RWPE2 (cell line): ENCODE results near the gene ARHGEF2.
A peak's percentile ranks its signal among the peaks of the same experiment; 100 is the strongest.
"Not testable (repeated sequence)": the region's sequence is repeated elsewhere in the genome, so short reads cannot be mapped to it uniquely, and the experiment has no call there.

Source experiments
- ATAC-seq: fragments of 200-7000 bp; cut with Tn5 transposase; 3 replicates; pipeline ENCODE4 v1.9.1; 2021; ENCODE audit warnings: low read depth
- DNase-seq: peaks from one replicate; pipeline ENCODE4 v3.0.0-alpha.2; 2020; ENCODE audit warnings: low spot score
- H3K27ac ChIP-seq: fragments of 450-650 bp; 2 replicates; pipeline ENCODE4 v1.5.1; 2017; ENCODE audit warnings: mild to moderate bottlenecking; ENCODE audit not compliant: poor library complexity, severe bottlenecking
- H3K27me3 ChIP-seq: fragments of 250-450 bp; sonication (Bioruptor Pico); 2 replicates; pipeline ENCODE4 v1.5.1; 2021; ENCODE audit warnings: mild to moderate bottlenecking, moderate library complexity; ENCODE audit not compliant: insufficient read depth, poor library complexity, severe bottlenecking
- H3K36me3 ChIP-seq: fragments of 250-450 bp; sonication (Bioruptor Pico); 2 replicates; pipeline ENCODE4 v1.5.1; 2020; ENCODE audit warnings: low read depth, mild to moderate bottlenecking, moderate library complexity
- H3K4me1 ChIP-seq: fragments of 250-450 bp; sonication (Bioruptor Pico); 2 replicates; pipeline ENCODE4 v1.5.1; 2021; ENCODE audit warnings: mild to moderate bottlenecking, moderate library complexity; ENCODE audit not compliant: insufficient read depth, poor library complexity, severe bottlenecking
- H3K4me3 ChIP-seq: fragments of 250-450 bp; sonication (Bioruptor Pico); 2 replicates; pipeline ENCODE4 v1.5.1; 2021; ENCODE audit warnings: mild to moderate bottlenecking, moderate library complexity; ENCODE audit not compliant: severe bottlenecking
- H3K9me3 ChIP-seq: fragments of 250-450 bp; sonication (Bioruptor Pico); 2 replicates; pipeline ENCODE4 v1.5.1; 2021; ENCODE audit warnings: mild to moderate bottlenecking, moderate library complexity; ENCODE audit not compliant: severe bottlenecking
- TF ChIP-seq, protein P1 (sequence below): fragments of 450-650 bp; IDR thresholded peaks from one replicate; pipeline ENCODE4 v1.5.1; 2017; ENCODE audit warnings: mild to moderate bottlenecking, moderate library complexity; ENCODE audit not compliant: poor library complexity, severe bottlenecking

ARHGEF2 gene

GRCh38 chr1:155996166-155996565 is 17.8 kb upstream of the ARHGEF2 start:
- Histone ChIP-seq H3K4me1 (peaks cover 3% of the 10 kb centered on the region), H3K36me3 (no peaks in the 10 kb centered on the region), H3K9me3 (no peaks in the 10 kb centered on the region), H3K27ac (no peak overlapping the region), H3K27me3 (no peaks in the 10 kb centered on the region), H3K4me3 (no peak overlapping the region)
- DNase-seq (no peak), ATAC-seq (no peak)
- TF ChIP-seq, protein P1, sequence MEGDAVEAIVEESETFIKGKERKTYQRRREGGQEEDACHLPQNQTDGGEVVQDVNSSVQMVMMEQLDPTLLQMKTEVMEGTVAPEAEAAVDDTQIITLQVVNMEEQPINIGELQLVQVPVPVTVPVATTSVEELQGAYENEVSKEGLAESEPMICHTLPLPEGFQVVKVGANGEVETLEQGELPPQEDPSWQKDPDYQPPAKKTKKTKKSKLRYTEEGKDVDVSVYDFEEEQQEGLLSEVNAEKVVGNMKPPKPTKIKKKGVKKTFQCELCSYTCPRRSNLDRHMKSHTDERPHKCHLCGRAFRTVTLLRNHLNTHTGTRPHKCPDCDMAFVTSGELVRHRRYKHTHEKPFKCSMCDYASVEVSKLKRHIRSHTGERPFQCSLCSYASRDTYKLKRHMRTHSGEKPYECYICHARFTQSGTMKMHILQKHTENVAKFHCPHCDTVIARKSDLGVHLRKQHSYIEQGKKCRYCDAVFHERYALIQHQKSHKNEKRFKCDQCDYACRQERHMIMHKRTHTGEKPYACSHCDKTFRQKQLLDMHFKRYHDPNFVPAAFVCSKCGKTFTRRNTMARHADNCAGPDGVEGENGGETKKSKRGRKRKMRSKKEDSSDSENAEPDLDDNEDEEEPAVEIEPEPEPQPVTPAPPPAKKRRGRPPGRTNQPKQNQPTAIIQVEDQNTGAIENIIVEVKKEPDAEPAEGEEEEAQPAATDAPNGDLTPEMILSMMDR, result no peak

DNA sequence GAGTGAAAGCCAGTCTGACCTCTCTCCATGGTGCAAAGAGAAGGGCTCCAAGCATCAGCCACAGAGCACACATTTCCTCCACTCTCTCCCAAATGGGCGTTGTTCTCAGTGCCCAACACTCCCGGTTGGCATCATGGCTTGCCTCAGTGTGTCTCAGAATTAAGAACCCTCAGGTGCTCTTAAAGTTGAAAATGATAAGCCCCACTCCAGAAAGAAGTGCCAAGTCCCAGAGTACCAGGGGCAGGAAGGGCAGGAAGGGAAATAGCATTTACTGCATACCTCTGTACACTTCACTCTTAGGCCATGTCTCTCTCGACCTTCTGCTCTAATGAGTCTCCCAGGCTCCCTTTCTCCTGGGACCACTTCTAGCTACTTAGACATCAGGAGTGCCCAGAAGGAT is 15.2 kb upstream of the ARHGEF2 start:
- no peak overlapping the region for H3K27ac ChIP-seq
- H3K4me3 ChIP-seq, result no peak overlapping the region
- no peak for ATAC-seq
- H3K9me3 ChIP-seq, result no peaks in the 10 kb centered on the region
- H3K27me3 ChIP-seq, result no peaks in the 10 kb centered on the region
- H3K4me1 ChIP-seq, result no peaks in the 10 kb centered on the region
- TF ChIP-seq, protein P1, result no peak
- no peaks in the 10 kb centered on the region for H3K36me3 ChIP-seq
- no peak for DNase-seq

- no peaks in the 10 kb centered on the region for H3K36me3 ChIP-seq
- DNase-seq, result no peak
- no peak for ATAC-seq
- H3K9me3 ChIP-seq, result no peaks in the 10 kb centered on the region
- H3K4me3 ChIP-seq, result no peak overlapping the region
- TF ChIP-seq, protein P1, result no peak
- no peak overlapping the region for H3K27ac ChIP-seq
- no peaks in the 10 kb centered on the region for H3K4me1 ChIP-seq
- no peaks in the 10 kb centered on the region for H3K27me3 ChIP-seq
Measured at GRCh38 chr1:155990005-155990739, 11.8 kb upstream of the ARHGEF2 start.

- TF ChIP-seq, protein P1, result peak; percentile 97
- ATAC-seq, result peak; percentile 85
- H3K27me3 ChIP-seq, result no peaks in the 10 kb centered on the region
- DNase-seq, result no peak
- H3K36me3 ChIP-seq, result no peaks in the 10 kb centered on the region
- no peak overlapping the region for H3K27ac ChIP-seq
- no peaks in the 10 kb centered on the region for H3K9me3 ChIP-seq
- H3K4me3 ChIP-seq, result no peak overlapping the region
- peaks cover under 1% of the 10 kb centered on the region for H3K4me1 ChIP-seq
Measured at GRCh38 chr1:155989242-155990004, 11.1 kb upstream of the ARHGEF2 start.

- not testable (repeated sequence) for ATAC-seq, H3K27ac ChIP-seq, DNase-seq, H3K9me3 ChIP-seq, H3K27me3 ChIP-seq, H3K4me3 ChIP-seq
- Histone ChIP-seq H3K36me3 (peaks cover 25% of the 10 kb centered on the region), H3K4me1 (peaks cover 35% of the 10 kb centered on the region)
Measured at GRCh38 chr1:155984903-155985645, 6.7 kb upstream of the ARHGEF2 start.
